Fibroblast of peridontal ligament (primary cell): ENCODE data around the gene PRDM11.
A peak's percentile ranks its signal among the peaks of the same experiment; 100 is the strongest.
"Not testable (repeated sequence)": the region's sequence is repeated elsewhere in the genome, so short reads cannot be mapped to it uniquely, and the experiment has no call there.

ENCODE experiments used
- DNase-seq: peaks from one replicate; pipeline ENCODE4 v3.0.0-alpha.2; 2010; ENCODE audit errors: extremely low read depth

The PRDM11 gene

DNA sequence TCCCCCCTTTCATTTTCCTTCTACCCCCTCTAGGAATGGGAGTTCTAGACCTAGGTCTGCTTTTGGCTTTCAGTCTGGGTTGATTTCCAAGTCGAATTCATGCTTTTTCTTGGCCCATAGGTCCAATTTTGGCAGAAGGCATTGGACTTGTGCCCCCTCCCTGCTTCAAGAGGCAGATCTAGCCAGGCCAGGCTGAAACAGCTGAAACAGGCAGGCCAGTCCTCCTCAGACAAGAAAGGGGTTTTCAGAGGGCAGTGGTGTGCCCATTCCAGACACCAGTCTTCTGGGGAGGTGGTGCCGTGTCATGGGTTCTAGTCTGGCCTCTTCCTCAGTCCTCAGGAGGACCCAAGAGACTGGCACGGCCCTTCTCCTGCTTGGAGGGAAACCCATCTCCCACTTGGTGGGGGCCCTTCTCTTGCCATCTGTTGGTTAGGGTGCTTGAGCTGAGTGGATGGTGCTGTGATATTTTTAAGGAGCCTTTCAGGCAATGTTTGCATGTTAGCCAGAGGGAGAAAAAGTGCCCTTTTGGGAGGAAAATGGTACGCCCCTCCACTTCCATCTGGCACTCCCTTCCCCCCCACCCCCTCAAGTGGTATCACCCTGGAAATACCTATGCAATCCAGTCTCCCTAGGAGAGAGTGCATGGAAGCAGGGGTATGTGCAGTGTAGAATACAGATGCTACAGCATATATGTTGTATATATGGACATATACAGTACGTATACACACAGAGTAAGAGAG lies 86.1 kb downstream of the PRDM11 start:
- no peak for DNase-seq

DNA sequence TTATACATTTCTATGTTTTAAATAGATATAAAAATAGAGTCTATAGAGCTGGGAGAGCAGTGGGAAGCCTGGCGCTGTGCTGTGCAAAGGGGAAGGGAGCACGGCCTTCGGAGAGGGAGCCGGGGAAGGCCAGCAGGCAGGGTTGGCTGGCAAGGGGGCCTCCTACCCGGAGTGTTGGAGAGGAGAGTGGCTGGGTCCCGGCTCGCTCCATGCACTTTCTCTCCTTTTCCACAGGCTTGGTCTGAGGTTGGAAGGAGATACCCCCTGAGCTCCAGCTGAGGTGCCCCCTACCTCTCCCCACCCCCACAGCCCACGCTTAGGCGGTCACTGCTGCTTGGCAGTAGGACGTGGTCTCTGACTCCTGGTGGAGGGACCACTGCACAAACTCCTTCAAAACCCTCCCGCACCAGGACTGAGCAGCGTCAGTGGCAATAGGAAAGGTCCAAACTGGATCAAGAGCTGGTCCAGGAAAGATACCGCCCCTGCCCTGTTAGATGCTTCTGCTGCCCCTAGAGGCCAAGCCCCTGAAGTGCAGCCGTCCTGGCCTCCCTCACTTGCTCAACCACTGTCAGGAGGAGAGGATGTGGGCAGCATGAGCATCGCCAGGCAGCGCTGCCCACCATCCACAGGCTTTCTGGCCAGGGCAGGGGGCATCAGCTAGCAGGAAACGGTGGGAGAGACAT lies 86.8 kb downstream of the PRDM11 start:
- DNase-seq, result peak; percentile 22

DNA sequence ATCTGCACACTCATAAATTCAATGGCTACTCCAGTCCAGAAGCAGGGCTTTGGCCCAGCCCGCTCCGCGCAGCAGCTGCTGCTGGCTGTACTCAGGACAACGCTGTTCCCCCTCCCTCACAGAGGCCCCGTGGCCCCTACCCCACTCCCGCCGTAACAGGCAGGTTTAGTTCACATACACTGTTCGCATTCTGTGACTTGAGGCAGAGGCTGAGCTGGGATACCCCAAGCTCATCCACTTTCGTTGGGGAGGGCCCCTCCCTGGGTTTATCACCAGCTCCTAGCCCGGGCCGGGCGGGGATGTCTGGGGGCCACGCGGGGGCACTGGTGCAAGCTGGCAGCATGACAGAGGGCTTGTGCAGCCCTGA lies 87.3 kb downstream of the PRDM11 start:
- no peak for DNase-seq

DNA sequence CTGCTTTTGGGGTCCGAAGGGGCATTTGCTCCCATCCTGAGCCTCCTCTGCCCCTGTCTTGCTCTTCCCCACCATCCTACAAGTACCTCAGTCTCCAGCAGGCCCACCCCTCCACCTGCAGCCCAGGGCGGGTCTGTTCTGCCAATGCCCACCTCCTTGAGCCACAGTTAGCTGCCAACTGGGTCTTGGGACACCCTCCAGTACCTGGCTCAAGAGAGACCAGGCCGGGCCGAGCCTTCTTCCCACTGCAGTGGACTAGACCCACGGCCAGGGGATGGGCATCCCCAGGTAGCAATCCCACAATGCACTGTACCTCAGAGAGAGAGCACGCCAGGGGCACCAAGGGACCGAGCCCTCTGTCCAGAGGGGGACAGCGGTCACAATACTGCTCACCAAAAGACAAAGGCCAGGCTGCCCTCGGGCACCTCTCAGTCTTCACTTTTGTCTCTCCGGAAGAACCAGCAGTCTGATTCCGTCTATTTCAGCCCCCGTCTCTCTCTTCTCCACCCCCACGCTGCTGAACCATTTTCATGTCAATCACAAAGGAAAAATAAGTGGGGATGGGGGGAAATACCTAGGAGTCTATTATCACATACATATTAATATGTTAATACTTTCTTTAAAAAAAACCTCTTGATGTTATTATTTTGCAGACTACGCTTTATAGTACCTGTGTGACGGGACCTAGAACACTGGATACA lies 88.0 kb downstream of the PRDM11 start:
- no peak for DNase-seq

DNA sequence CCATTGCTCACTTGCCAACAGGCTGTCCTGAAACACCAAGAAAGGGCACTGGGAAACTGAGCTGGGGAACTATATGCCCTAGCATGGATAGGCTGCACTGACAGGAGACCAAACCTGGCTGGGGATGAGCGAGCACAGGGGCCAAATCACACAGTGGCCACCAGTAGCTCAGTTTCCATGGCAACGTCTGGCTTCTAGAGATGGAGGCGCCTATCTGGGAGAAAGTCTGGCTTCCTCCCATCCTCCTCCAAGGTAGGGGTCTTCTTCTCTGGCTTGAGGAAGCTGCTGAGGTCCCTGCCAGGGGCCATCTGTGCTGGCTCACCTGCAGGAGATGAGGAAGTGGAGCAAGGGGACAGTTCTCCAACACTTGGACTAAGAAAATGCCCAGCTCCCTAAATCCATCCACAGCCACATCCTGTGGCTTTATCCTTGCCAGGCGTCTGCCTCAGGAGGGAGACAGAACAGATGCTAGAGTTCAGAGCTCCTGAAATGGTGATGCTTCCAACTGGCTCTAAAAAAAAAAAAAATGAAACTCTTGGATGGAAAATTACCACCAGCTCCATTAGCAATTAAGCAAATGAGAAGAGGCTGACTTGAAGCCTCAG lies 91.4 kb downstream of the PRDM11 start:
- no peak for DNase-seq

DNA sequence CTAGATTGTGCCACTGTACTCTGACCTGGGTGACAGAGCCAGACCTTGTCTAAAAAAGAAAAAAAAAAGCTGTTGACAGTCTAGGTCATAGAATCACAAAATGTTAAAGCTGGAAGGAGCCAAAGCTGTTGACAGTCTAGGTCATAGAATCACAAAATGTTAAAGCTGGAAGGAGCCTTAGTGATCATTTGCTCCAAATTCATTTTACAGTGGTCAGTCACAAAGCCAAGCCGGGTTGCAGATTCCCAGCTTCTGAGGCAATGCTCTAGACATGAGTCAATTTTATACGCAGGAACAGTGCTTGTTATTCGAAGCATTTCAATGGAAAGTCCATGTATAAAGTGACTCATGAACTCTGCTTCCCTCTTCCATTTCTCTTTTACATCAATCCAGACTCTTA lies 92.3 kb downstream of the PRDM11 start:
- DNase-seq, result peak; percentile 38

DNA sequence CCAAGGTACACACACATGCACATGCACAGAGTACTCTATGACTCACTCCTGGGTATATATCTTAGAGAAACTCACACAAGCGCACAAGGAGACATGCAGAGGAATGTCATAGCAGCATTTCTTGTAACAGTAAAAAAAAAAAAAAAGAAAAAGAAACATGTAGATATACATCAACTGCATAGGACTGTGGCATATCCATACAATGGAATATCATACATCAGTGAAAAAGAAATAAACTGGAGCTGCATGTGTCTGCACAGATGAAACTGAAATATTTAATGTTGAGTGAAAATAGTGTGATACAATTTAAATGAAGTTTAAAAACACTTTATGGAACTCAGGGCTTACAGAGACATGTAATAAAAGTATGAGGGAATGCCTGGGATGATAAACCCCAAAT lies 93.3 kb downstream of the PRDM11 start:
- DNase-seq, result no peak

DNA sequence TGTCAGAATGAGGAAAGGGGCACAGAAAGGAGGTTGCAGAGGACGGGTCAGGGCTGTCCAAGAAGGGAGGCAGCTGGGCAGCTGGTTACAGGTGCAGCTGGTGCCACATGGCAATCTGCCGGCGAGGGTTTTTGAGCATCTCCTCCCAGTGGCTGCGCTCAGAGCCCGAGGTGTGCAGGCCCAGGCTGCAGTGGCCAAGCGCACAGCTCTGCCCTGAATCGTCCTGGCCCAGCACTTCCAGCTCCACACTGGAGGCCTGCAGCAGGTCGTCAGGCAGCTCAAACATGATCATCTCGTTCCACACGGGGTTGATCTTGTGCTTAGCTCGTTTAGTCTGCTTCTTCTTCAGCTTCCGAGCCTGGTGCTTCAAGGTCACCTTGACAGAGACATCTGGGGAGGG lies 97.5 kb downstream of the PRDM11 start:
- no peak for DNase-seq

DNA sequence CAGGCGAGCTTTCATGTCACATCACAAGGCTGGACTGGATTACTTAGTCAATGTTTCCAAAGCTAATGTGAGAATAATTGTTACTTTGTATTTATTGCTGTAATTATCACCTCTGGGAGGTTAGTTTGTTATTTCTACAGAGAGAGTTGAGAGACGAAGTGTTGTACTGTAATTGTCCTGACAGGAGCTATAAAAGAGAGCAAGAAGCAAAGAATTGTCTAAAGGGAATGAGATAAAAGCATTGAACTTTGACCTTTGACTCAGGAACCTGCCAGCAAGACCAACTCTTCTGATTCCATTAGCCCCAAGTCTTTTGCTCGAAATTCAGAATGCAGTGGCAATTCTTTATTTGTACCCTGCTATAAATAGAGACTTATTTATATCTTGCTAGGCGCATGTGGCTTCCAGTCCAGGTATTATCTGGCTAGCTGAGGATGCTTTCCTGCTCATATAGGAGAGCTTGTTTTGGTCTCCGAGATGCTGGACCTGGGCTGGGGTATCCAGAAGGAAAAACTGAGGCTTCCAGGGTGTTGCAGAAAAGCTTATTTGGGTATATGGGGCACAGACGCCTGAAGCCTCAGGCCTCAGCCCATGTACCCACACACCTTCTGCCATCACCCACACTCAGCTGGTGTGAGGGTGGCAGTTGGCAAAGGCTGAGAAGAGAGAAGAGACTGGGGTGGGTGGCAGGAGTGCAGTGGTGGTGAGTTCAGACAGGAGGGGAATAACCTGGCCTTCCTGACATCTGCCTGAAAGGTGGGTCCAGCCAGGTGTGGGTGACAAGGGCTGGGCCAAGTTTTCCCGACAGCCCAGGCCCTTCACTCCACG lies 99.0 kb downstream of the PRDM11 start:
- no peak for DNase-seq

DNA sequence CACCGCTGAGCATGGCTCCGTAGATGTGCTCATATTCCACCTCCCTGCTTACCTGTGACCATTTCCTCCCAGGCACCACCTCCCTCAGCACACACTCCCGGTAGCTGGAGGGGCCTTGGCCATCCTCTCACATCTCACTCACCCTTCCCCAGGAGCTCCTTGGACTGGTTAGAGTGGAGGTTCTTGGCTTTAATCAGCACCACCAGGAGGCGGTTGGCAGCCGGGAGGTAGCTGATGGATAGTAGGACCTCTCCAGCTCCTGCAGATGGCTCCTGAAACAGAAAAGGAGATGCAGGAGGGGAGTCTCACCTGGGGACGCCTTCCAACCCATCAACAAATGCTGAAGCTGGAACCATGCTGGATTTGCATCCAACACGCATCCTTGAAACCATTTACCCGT lies 99.8 kb downstream of the PRDM11 start:
- no peak for DNase-seq

DNA sequence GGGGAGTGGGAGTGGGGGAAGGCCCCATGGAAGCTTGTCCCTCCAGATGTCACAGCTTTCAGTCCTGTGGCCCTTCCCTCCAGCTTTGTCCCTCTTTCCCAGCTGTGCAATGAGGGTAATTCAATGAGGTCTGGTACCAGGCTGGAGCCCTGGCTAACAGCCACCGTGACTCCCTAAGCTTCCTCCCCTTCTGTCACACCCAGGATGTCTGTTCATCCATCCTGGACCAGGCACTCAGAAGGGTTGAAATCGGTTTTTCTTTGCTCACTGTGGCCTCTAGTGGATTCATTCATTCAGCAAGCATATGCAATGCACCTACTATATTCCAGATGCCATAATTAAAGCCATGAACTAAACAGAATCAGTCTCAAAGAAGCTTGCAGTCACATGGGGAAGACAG lies 101.0 kb downstream of the PRDM11 start:
- no peak for DNase-seq

DNA sequence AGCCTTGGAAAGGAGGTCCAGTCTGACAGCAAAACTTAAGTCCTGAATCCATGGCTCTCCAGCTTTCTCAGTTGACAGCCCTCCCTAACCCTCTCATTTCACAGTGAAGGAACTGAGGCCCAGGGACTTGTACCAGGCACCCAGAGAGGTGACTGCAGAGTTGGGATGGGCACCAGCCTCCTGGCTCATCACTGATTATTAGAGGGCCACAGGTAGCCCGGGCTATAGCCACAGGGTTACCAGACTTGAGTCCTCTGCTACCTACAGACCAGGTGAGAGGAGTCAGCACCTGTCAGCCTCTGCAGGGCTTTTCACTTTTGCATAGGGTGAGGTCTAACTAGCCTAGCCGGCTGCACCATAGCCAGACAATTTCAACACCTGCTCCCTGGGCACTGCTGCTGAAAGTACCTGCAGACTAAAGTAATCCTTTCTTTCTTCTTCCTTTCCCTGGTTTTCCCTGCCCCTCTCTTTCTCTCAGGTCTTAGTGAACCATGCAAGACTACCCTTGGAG lies 102.1 kb downstream of the PRDM11 start:
- no peak for DNase-seq

DNA sequence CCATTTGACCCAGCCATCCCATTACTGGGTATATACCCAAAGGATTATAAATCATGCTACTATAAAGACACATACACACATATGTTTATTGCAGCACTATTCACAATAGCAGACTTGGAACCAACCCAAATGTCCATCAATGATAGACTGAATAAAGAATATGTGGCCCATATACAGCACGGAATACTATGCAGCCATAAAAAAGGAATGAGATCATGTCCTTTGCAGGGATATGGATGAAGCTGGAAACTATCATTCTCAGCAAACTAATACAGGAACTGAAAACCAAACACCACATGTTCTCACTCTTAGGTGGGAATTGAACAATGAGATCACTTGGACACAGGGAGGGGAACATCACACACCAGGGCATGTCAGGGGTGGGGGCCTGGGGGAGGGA lies 102.9 kb downstream of the PRDM11 start:
- not testable (repeated sequence) for DNase-seq

DNA sequence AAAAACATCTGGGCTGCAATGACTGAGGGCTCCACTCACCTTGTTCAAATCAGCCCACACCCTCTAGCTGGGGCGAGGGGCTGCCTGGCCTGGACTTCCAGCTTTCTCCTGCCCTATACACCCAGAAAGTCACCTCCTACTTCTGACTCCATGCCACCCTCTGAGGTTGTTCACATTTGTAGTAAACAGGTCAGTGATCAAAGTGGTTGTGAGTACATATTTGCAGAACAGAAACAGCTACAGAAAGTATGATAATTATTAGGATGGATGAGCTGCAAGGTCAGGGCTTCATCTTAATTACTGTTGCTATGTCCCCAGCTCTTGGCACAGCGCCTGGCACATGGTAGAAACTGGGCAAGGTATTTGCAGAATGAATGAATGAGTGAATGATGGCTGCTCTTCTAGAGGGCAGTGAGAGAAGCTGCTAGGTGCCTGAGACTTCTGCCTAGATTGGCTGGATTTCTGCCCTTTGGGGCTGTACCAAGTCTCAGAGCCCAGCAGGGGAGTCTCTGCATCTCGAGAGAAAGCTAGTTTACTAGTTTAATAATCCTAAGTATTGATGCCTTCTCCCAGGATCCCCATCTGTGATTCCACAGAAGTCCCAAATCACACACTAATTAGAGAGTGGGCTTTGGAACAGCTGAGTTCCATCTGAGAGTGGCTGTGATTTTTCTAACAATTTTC lies 103.7 kb downstream of the PRDM11 start:
- DNase-seq, result no peak

DNA sequence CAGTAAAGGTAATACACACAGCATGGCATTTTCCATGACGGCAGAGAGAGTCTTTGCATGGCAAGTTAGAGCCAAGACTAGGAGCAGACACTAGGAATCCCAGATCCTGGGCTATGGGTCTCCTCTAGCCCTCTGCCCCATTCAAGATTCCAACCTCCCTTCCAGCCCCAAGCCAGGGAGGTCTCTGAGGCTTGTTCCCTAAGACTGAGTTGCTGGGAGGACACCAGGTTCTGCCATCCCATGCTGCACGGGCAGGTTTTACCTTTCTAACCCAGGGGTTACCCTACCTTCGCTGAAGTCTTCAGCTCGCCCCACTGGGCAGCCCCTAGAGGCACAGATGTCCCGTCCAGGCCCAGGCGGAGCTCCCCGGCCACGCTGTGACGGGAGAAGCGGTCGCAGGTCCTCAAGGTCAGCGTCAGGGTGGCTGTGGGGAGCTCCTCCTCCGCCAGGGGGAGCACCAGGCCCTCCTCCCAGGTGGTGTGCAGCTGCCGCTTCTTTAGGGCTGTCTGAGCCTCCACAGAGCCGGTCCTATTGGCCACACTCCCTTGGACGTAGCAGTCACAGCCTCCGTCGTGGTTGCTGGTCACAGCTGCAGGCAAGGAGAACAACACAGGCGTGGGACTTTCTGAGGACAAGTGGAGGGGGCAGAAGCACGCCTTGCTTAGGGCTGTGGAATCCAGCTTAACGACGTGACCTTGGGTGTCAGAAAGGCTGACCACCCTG lies 105.9 kb downstream of the PRDM11 start:
- DNase-seq, result no peak

DNA sequence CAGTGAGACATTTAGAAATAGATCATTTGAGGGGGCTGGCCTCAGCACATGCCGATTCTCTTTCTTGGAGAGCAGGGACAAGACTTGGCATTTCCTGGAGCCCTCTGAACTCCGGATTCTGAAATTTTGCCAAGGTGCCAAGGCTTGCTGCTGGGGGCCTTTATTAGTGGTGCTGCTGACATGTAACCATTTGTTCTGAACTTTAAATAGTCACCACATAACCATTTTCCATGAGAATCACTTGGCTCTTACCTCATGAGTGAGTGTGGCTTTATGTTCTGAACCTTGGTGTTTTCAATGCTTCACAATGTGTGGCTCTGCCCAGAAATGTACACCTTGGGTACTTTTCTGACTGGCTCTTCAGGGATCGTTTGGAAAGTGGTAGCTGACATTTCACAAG lies 106.4 kb downstream of the PRDM11 start:
- no peak for DNase-seq

DNA sequence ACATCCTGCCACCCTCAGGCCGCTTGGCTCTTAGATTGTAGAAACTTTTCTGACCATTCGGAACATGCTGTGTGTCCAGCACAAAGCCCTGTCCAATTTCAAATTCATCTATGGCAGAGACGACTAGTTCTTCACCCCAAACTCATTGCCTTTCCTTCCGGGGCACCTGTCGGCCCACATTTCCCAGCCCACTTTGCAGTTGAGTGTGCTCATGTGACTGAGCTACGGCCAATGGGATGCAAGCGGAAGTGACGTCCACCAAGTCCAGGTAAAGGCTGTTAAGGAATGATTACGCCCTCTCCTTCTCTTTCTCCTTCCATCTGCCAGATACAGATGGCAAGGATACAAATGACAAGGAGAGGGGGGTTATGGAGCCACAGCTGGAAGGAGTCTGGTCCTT lies 107.2 kb downstream of the PRDM11 start:
- DNase-seq, result no peak

DNA sequence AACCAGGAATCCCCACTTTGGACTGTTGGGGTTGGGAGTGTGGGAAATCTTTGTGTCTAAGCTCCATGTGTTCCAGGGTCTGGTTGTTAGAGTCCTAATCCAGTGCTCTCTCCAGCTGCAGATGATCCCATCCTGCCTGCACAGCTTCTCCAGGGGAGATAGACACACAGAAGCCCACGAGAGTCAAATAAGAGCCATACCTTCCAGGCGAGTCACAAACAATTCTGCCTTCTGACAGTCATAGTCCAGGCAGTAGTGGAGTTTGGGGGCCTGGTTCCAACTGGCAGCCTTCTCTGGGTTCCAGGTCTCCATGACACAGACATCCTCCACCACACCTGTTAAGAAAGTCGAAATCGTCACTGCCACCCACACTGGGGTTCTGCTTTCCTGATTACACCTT lies 107.6 kb downstream of the PRDM11 start:
- no peak for DNase-seq

DNA sequence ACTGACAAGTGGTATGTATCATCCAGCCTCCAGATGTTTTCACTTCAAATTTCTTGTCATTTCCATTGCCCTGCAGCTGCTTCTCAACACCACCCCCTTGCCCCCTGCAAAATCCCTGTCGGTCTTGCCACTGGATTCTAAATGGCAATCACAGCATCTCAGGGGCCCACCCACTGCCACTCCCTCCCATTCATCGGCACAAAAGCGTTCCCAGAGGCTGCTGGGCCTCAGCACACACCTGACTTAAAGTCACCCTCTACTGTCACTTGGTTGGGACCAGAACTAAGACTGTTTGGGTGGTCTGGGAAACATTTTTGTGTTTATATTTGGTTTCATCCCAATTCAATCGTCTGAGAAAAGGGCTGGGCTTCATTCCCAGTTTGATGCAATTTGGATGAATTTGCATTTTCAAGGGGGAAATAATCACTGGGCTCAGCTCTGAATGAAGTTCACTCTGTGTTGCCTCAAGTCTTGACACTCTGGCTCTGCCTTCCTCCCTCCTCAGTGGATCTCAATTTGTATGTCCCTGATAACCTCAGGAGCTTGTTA lies 112.6 kb downstream of the PRDM11 start:
- DNase-seq, result no peak

DNA sequence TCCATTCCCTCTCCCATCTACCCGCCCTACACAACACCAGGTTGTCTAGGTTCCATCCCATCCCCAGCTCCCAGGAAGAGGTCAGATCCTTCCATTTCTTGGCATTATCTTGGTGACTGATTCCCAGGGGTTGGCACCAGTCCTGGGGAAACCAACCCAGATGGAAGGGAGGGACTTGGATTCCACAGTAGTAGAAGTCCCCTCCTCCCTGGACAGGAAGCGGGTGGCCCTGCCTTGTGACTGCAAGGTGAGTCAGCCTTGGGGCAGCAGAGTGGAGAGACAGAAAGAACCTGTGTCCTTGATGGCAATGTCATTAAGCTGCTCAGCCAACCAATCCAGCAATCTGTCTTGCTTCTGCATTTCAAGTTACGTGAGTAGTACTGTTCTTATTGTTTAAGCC lies 113.2 kb downstream of the PRDM11 start:
- DNase-seq, result no peak
